ENCODE measurements around the gene CYB5RL.
"Not testable (repeated sequence)": the region's sequence is repeated elsewhere in the genome, so short reads cannot be mapped to it uniquely, and the experiment has no call there.

The CYB5RL gene

GRCh38 chr1:54233196-54233595 lies 33.4 kb upstream of the CYB5RL start:
- peaks cover 23% of the 10 kb centered on the region for H3K4me1 Mint-ChIP-seq (ENCODE audit: low read depth)
- not testable (repeated sequence) for H3K27ac Mint-ChIP-seq

GRCh38 chr1:54230507-54231339 lies 30.9 kb upstream of the CYB5RL start:
- no peaks in the 10 kb centered on the region for H3K27me3 Mint-ChIP-seq (ENCODE audit: low read depth)
- no peaks in the 10 kb centered on the region for H3K9me3 Mint-ChIP-seq
- peak overlapping the region; percentile 0 for H3K4me3 Mint-ChIP-seq
- H3K27ac Mint-ChIP-seq: peak overlapping the region; percentile 1
- H3K4me1 Mint-ChIP-seq (ENCODE audit: low read depth): peaks cover 25% of the 10 kb centered on the region
- peaks cover 27% of the 10 kb centered on the region for H3K36me3 Mint-ChIP-seq (ENCODE audit: low read depth)

More at GRCh38 chr1:54233196-54233595, 33.4 kb upstream of the CYB5RL start:
- not testable (repeated sequence) for H3K4me3 Mint-ChIP-seq; H3K9me3 Mint-ChIP-seq; H3K27me3 Mint-ChIP-seq (ENCODE audit: low read depth)
- peaks cover 33% of the 10 kb centered on the region for H3K36me3 Mint-ChIP-seq (ENCODE audit: low read depth)

GRCh38 chr1:54229281-54229891 lies 29.6 kb upstream of the CYB5RL start:
- H3K4me1 Mint-ChIP-seq (ENCODE audit: low read depth): peaks cover 22% of the 10 kb centered on the region
- peaks cover 29% of the 10 kb centered on the region for H3K36me3 Mint-ChIP-seq (ENCODE audit: low read depth)
- no peaks in the 10 kb centered on the region for H3K27me3 Mint-ChIP-seq (ENCODE audit: low read depth)
- H3K4me3 Mint-ChIP-seq: peak overlapping the region; percentile 39
- H3K9me3 Mint-ChIP-seq: no peaks in the 10 kb centered on the region
- H3K27ac Mint-ChIP-seq: peak overlapping the region; percentile 80

GRCh38 chr1:54228638-54229079 lies 28.8 kb upstream of the CYB5RL start:
- Mint-ChIP-seq H3K4me1 (ENCODE audit: low read depth) (peaks cover 22% of the 10 kb centered on the region), H3K36me3 (ENCODE audit: low read depth) (peaks cover 29% of the 10 kb centered on the region), H3K27me3 (ENCODE audit: low read depth) (no peaks in the 10 kb centered on the region), H3K27ac (peak overlapping the region; percentile 20), H3K9me3 (no peaks in the 10 kb centered on the region), H3K4me3 (no peak overlapping the region)

- Mint-ChIP-seq H3K4me1 (ENCODE audit: low read depth) (peaks cover 22% of the 10 kb centered on the region), H3K27me3 (ENCODE audit: low read depth) (no peaks in the 10 kb centered on the region), H3K27ac (no peak overlapping the region), H3K4me3 (no peak overlapping the region), H3K9me3 (no peaks in the 10 kb centered on the region), H3K36me3 (ENCODE audit: low read depth) (peaks cover 29% of the 10 kb centered on the region)
Observed at GRCh38 chr1:54227891-54228310, 28.1 kb upstream of the CYB5RL start.

- H3K4me1 Mint-ChIP-seq (ENCODE audit: low read depth): peaks cover 23% of the 10 kb centered on the region
- no peaks in the 10 kb centered on the region for H3K9me3 Mint-ChIP-seq
- no peak overlapping the region for H3K4me3 Mint-ChIP-seq
- H3K27me3 Mint-ChIP-seq (ENCODE audit: low read depth): no peaks in the 10 kb centered on the region
- H3K36me3 Mint-ChIP-seq (ENCODE audit: low read depth): peaks cover 29% of the 10 kb centered on the region
- H3K27ac Mint-ChIP-seq: no peak overlapping the region
Observed at GRCh38 chr1:54227091-54227602, 27.3 kb upstream of the CYB5RL start.

- Mint-ChIP-seq H3K27ac (no peak overlapping the region), H3K27me3 (ENCODE audit: low read depth) (no peaks in the 10 kb centered on the region), H3K4me1 (ENCODE audit: low read depth) (peaks cover 19% of the 10 kb centered on the region), H3K9me3 (no peaks in the 10 kb centered on the region), H3K4me3 (no peak overlapping the region), H3K36me3 (ENCODE audit: low read depth) (peaks cover 25% of the 10 kb centered on the region)
Observed at GRCh38 chr1:54225986-54226559, 26.2 kb upstream of the CYB5RL start.

- Mint-ChIP-seq H3K36me3 (ENCODE audit: low read depth) (peaks cover 21% of the 10 kb centered on the region), H3K4me1 (ENCODE audit: low read depth) (peaks cover 13% of the 10 kb centered on the region), H3K27me3 (ENCODE audit: low read depth) (no peaks in the 10 kb centered on the region), H3K27ac (peak overlapping the region; percentile 31), H3K4me3 (no peak overlapping the region), H3K9me3 (no peaks in the 10 kb centered on the region)
Observed at GRCh38 chr1:54225378-54225777, 25.5 kb upstream of the CYB5RL start.

- Mint-ChIP-seq H3K4me1 (ENCODE audit: low read depth) (peaks cover 10% of the 10 kb centered on the region), H3K4me3 (no peak overlapping the region), H3K9me3 (no peaks in the 10 kb centered on the region), H3K36me3 (ENCODE audit: low read depth) (peaks cover 24% of the 10 kb centered on the region), H3K27me3 (ENCODE audit: low read depth) (no peaks in the 10 kb centered on the region), H3K27ac (peak overlapping the region; percentile 31)
Observed at GRCh38 chr1:54224233-54224632, 24.4 kb upstream of the CYB5RL start.

- peaks cover 26% of the 10 kb centered on the region for H3K36me3 Mint-ChIP-seq (ENCODE audit: low read depth)
- peak overlapping the region; percentile 58 for H3K27ac Mint-ChIP-seq
- no peaks in the 10 kb centered on the region for H3K27me3 Mint-ChIP-seq (ENCODE audit: low read depth)
- H3K4me3 Mint-ChIP-seq: no peak overlapping the region
- H3K9me3 Mint-ChIP-seq: no peaks in the 10 kb centered on the region
- H3K4me1 Mint-ChIP-seq (ENCODE audit: low read depth): peaks cover 9% of the 10 kb centered on the region
Observed at GRCh38 chr1:54223441-54224202, 23.8 kb upstream of the CYB5RL start.

GRCh38 chr1:54222711-54223110 lies 22.9 kb upstream of the CYB5RL start:
- no peaks in the 10 kb centered on the region for H3K9me3 Mint-ChIP-seq
- peaks cover 8% of the 10 kb centered on the region for H3K4me1 Mint-ChIP-seq (ENCODE audit: low read depth)
- H3K27me3 Mint-ChIP-seq (ENCODE audit: low read depth): no peaks in the 10 kb centered on the region
- no peak overlapping the region for H3K4me3 Mint-ChIP-seq
- H3K27ac Mint-ChIP-seq: no peak overlapping the region
- peaks cover 26% of the 10 kb centered on the region for H3K36me3 Mint-ChIP-seq (ENCODE audit: low read depth)

GRCh38 chr1:54221867-54222484 lies 22.1 kb upstream of the CYB5RL start:
- no peaks in the 10 kb centered on the region for H3K9me3 Mint-ChIP-seq
- H3K4me1 Mint-ChIP-seq (ENCODE audit: low read depth): peaks cover 8% of the 10 kb centered on the region
- peaks cover 32% of the 10 kb centered on the region for H3K36me3 Mint-ChIP-seq (ENCODE audit: low read depth)
- H3K4me3 Mint-ChIP-seq: no peak overlapping the region
- H3K27me3 Mint-ChIP-seq (ENCODE audit: low read depth): no peaks in the 10 kb centered on the region
- peak overlapping the region; percentile 59 for H3K27ac Mint-ChIP-seq

- Mint-ChIP-seq H3K4me1 (ENCODE audit: low read depth) (peaks cover 10% of the 10 kb centered on the region), H3K27me3 (ENCODE audit: low read depth) (no peaks in the 10 kb centered on the region), H3K27ac (peak overlapping the region; percentile 20), H3K9me3 (no peaks in the 10 kb centered on the region), H3K36me3 (ENCODE audit: low read depth) (peaks cover 38% of the 10 kb centered on the region), H3K4me3 (no peak overlapping the region)
Observed at GRCh38 chr1:54221113-54221834, 21.4 kb upstream of the CYB5RL start.

Measured in T-helper 1 cell treated with Interleukin-12 subunit alpha and Interleukin-12 subunit beta and Interleukin-4 antibody, amounts not matched to agents 30 μg/mL and 1 μg/mL, for 36 hours (primary cell).